ENCODE results near the gene DDN.

- TF ChIP-seq CTCF (IDR thresholded peaks at IDR 0.05 in 4 of 5, conservative IDR thresholded peaks at IDR 0.05 in 1 of 5) = no peak
- TF ChIP-seq POLR2A (IDR thresholded peaks at IDR 0.05) = no peak
Observed at GRCh38 chr12:48990552-48990951, 8.6 kb downstream of the DDN start.

All from gastrocnemius medialis (tissue), 4 donors.